HepG2 (cell line): ENCODE measurements around the gene DAPK1. TPM values are rescaled to one million over a fixed set of nuclear protein-coding genes. Genes with fewer than 3 reads are reported as not detected.

ENCODE experiments used
- KDM5A ChIP-seq: fragments of 200-600 bp; sonication (generic); IDR thresholded peaks from 2 replicates; pipeline ENCODE4 v1.7.0; 2018; ENCODE audit warnings: antibody characterized with exemption, mild to moderate bottlenecking, low read length, borderline replicate concordance
- KIAA2018 ChIP-seq: sonication (generic); formaldehyde crosslinking; IDR thresholded peaks from 2 replicates; pipeline ENCODE4 v1.5.0; 2020; ENCODE audit warnings: mild to moderate bottlenecking, missing genetic modification reagents, borderline replicate concordance
- PLRG1 ChIP-seq: fragments of 450-650 bp; conservative IDR thresholded peaks from 2 replicates; pipeline ENCODE4 v1.6.1; 2016
- POLR2A ChIP-seq, 2 experiments: IDR thresholded peaks; 2 replicates each; pipeline ENCODE4 v1.6.1; 2011; ENCODE audit warnings: low read depth in 2 of 2, low read length in 2 of 2, mild to moderate bottlenecking in 1 of 2, moderate library complexity in 1 of 2; ENCODE audit not compliant: insufficient read depth in 1 of 2
- SMAD1 ChIP-seq: sonication (generic); formaldehyde crosslinking; IDR thresholded peaks from 2 replicates; pipeline ENCODE4 v1.4.0; 2020; ENCODE audit warnings: missing genetic modification reagents, low read depth, mild to moderate bottlenecking, borderline replicate concordance
- TIGD3 ChIP-seq: sonication (generic); formaldehyde crosslinking; IDR thresholded peaks from 2 replicates; pipeline ENCODE4 v1.5.1; 2020; ENCODE audit warnings: mild to moderate bottlenecking, missing genetic modification reagents, borderline replicate concordance
- TOPORS ChIP-seq: sonication (generic); formaldehyde crosslinking; IDR thresholded peaks from 2 replicates; pipeline ENCODE4 v1.8.0; 2023; ENCODE audit warnings: mild to moderate bottlenecking, missing genetic modification reagents
- ZBTB2 ChIP-seq: sonication (generic); formaldehyde crosslinking; IDR thresholded peaks from 2 replicates; pipeline ENCODE4 v1.8.0; 2022; ENCODE audit warnings: low read depth, missing genetic modification reagents
- ZMAT3 ChIP-seq: sonication (generic); formaldehyde crosslinking; conservative IDR thresholded peaks from 2 replicates; pipeline ENCODE4 v1.7.0; 2021; ENCODE audit warnings: missing genetic modification reagents
- ZNF263 ChIP-seq: sonication (generic); formaldehyde crosslinking; IDR thresholded peaks from 2 replicates; pipeline ENCODE4 v1.4.0; 2020; ENCODE audit warnings: missing genetic modification reagents
- ZNF674 ChIP-seq: sonication (generic); formaldehyde crosslinking; IDR thresholded peaks from 2 replicates; pipeline ENCODE4 v1.5.0; 2020; ENCODE audit warnings: low read depth, mild to moderate bottlenecking, missing genetic modification reagents
- ZNF687 ChIP-seq: sonication (generic); formaldehyde crosslinking; IDR thresholded peaks from 2 replicates; pipeline ENCODE4 v1.5.1; 2020; ENCODE audit warnings: mild to moderate bottlenecking, missing genetic modification reagents, moderate library complexity
- polyA plus RNA-seq, 8 experiments: library from polyadenylated mRNA; depleted of rRNA in 3 of 8; stranded (reverse) in 7 of 8; unstranded in 1 of 8; fragments of >200 nt; fragmentation: Illumina TruSeq in 4 of 8; extraction: Trizol in 4 of 8; gene quantifications; 2 replicates each; pipeline versions ENCODE4 v1.2.1 to v1.2.3, GENCODE V29; 2011 to 2016; ENCODE audit warnings: low read depth in 4 of 8, missing spikeins in 1 of 8, mixed read lengths in 1 of 8; ENCODE audit not compliant: insufficient read depth in 1 of 8
- total RNA-seq, 5 experiments: library from RNA; depleted of rRNA; stranded (reverse); fragments of >200 nt; fragmentation: Illumina TruSeq; extraction: Trizol; gene quantifications; 2 replicates each; pipeline ENCODE4 v1.2.3, GENCODE V29; 2016; ENCODE audit warnings: low read depth in 1 of 5

DAPK1 gene
- total and polyA plus RNA-seq, 2 of the 13 experiments (the other 11 are each of a cell fraction or from before 2014, with no cell fraction given): 35.7 to 35.9 TPM

- TF ChIP-seq KIAA2018 (CRISPR knock-in tag) (no peak), TIGD3 (no peak), ZNF263 (no peak), ZBTB2 (no peak), PLRG1 (no peak), POLR2A (IDR thresholded peaks at IDR 0.05; ENCODE audit: insufficient read depth in 1 of 2, low read depth in 2 of 2, low read length in 2 of 2) (no peak), TOPORS (CRISPR knock-in tag) (no peak), SMAD1 (CRISPR knock-in tag) (no peak), ZNF687 (CRISPR knock-in tag) (peak; percentile 44), KDM5A (no peak), ZNF674 (CRISPR knock-in tag) (no peak), ZMAT3 (no peak)
Observed at GRCh38 chr9:87505869-87506678, 8.4 kb downstream of the DAPK1 start (continued).
